AG10803 (cell line): ENCODE results near the gene MAP4K2.

Experiments
- DNase-seq: peaks from one replicate; pipeline ENCODE4 v3.0.0; 2010; ENCODE audit warnings: low read depth
- H3K4me3 ChIP-seq: 2 replicates; pipeline ENCODE4 v1.5.1; 2011; ENCODE audit warnings: mild to moderate bottlenecking, low read length, control low read depth
- TF ChIP-seq, protein P1 (sequence below): conservative IDR thresholded peaks from 2 replicates; pipeline ENCODE4 v1.5.1; 2011; ENCODE audit warnings: mild to moderate bottlenecking, low read length, control low read depth, inconsistent platforms

MAP4K2 gene

DNA sequence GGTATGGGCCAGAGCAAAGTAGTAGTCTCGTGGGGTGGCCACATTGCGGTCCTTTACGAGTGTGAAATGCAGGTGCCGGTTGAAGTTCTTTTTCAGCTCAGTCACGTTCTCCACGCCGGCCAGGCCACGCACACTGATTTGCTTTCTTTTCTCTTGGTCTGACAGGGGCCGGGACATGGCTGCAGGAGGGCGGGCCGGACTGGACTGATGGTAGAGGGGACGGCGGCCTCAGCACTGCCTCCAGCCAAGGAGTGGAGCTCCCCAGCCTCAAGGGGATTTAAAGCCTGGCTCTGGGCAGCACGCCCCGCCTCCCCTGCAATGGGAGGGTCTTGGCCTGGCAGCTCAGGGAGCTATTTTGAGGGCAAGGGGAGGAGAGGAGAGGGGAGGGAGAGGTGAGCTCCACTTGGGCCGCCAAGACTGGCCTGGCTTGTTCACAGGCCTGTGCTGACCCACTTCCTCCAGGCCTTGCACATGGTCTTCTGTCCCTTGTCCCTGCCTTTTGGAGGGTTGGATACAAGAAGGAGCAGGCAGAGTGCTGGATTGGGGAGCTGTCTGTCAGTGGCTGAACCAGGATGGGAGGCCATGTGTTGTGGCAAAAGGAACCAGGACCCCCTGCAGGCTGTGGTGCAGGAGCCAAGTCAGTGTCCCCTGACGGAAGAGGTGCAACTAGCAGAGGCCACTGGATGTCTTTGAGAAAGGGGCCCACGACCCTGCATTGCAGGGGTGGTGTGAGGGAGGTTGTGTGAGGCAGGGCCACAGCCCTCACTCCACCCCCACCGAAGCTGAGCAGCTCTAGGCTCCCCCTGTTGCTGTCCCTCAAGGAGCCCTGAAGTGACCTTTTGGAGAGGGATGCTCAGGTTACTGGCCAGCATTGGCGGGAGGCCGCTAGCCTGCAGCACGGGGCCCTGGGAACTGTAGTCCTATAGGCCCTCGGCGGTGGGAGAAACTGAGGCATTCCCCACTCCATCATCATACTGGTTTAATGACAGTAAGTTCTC lies 43.0 kb downstream of the MAP4K2 start, which contains the start of gene PYGM:
TSS of gene PYGM (minus strand) at position 253 of the 998 bp plus-strand sequence. CDS start at position 177, 76 bp downstream.
- TF ChIP-seq, protein P1, sequence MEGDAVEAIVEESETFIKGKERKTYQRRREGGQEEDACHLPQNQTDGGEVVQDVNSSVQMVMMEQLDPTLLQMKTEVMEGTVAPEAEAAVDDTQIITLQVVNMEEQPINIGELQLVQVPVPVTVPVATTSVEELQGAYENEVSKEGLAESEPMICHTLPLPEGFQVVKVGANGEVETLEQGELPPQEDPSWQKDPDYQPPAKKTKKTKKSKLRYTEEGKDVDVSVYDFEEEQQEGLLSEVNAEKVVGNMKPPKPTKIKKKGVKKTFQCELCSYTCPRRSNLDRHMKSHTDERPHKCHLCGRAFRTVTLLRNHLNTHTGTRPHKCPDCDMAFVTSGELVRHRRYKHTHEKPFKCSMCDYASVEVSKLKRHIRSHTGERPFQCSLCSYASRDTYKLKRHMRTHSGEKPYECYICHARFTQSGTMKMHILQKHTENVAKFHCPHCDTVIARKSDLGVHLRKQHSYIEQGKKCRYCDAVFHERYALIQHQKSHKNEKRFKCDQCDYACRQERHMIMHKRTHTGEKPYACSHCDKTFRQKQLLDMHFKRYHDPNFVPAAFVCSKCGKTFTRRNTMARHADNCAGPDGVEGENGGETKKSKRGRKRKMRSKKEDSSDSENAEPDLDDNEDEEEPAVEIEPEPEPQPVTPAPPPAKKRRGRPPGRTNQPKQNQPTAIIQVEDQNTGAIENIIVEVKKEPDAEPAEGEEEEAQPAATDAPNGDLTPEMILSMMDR: no peak
- H3K4me3 ChIP-seq: no peak within 1 kb of the TSS
- no peak for DNase-seq

DNA sequence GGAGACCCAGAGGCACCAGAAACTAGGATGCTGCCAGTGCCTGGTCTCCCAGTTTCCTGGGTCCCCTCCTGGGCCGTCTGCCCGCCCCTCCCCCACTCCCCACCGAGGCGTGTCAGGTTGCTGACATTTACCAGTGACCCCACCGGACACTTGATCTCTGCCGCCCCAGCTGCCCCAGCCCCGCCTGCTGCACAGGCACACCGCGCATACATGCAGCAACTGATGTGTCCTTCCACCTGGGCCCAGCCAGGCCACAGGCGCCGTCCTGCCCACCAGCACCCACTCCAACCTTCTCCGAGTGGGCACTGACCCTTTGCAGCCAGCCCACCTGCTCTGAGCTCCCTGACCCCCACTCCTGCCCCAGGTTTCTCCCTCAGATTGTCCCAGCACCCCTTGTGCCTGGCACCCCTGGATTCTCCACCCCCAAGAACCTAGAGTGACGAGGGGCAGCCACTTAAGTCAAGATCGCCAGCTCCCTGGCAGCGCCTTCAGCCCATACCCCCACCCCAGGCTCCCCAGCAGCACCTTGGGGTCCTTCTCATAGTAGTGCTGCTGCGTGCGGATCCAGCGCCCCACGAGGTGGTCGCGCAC lies 43.8 kb downstream of the MAP4K2 start:
- DNase-seq: no peak
- no peak overlapping the region for H3K4me3 ChIP-seq
- TF ChIP-seq, protein P1: no peak

DNA sequence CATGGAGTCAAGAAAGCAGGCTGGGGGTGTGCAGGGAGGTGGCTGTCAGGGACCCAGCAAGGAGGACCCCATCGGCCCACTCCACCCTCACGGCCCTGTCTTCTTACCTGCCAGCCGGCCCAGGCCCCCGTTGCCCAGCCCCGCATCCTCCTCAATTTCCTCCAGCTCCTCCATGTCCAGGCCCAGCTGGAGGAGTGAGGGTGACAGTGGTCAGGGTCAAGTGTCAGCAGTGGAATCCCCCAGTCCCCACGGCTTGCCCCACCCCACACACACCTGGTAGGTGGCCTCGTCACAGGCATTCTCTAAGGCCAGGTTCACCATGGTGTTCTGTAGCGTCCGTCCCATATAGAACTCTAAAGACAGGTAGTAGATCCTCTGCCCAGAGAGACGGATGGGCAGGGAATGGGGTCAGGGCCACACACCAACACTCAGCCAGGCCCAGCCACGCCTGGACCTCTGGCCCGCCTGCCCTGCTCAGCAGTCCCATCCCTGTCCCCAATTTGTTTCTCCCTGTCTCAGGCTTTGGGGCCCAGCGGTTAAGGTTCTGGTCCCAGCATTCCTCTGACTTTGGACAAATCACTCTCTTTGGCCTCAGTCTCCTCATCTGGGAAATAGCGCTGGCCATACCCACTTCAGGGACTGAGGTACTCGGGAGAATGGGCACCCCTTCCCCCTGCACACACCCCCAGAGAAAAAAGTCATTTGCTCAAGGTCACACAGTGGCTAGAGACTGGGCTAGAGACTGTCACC lies 44.5 kb downstream of the MAP4K2 start:
- DNase-seq: no peak
- no peak overlapping the region for H3K4me3 ChIP-seq
- TF ChIP-seq, protein P1: no peak

DNA sequence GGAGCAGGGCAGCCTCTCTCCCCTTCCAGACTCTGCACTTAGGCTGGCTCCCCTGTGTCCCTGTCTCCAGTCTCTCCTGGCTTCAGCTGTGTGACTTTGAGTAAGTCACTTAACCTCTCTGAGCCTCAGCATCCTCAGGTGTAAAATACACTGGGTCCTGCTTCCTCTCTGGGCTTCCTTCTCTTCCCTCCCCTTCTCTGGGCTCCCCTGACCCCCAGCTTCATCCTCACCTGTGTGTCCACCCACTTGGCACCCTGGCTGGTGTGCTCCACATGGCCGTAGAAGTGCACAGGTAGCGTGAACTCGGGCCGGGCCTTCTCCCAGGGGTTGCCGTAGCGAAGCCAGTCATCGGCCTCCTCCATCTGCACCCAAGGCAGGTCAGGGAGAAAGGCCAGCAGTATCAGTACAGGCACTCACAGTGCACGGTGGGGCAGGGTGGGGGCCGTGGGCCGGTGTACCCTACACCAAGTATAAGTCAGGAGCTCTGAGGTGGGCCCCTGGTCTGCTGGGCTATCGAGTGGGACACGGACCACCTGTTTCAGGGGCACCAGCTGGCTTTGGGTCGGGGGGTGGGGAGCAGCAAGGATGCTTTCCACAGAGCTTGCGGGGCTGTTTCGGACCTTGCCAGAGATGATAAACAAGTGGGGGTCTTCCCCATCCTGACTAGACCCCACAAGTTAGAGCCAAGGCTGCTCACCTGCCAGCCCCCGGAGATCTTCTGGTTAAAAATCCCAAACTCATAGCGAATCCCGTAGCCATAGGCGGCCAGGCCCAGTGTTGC lies 45.3 kb downstream of the MAP4K2 start:
- DNase-seq: no peak
- no peak overlapping the region for H3K4me3 ChIP-seq
- TF ChIP-seq, protein P1: no peak

DNA sequence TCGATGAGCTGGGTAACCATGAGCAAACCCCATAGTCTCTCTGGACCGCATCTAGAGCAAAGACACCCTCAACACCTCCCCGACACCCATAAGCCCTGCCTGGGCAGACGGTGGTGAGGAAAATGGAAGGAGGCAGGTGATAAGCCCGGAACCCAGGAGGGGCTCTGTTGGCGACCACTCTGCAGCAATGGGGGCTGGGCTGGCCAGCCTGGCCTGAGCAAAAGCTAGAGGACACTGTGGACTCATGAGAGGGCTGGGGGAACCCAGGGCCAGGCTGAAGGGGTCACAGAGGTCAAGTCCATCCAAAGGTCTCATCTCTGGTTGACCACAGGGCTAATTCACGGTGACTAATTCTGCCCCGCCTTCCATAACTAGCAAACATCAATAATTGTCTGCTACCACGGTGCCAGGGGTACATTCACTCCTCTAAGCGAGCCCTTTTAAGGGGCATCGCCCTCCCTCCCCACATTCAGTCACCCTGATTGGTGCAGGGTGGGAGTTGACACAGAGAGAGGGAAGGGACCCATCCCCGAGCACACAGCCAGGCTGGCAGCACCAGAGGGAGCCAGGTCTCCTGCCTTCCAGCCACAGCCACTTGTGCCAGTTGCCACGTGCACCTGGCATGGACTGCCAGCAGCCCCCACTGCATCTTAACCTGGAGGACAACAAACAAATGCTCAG lies 47.2 kb downstream of the MAP4K2 start:
- no peak overlapping the region for H3K4me3 ChIP-seq
- no peak for DNase-seq
- TF ChIP-seq, protein P1: no peak
